GM19438 (cell line): ENCODE measurements around the gene C10orf88.

Experiments
- ATAC-seq: cut with Tn5 transposase; IDR thresholded peaks from one replicate; pipeline ENCODE4 v1.9.1; 2021; ENCODE audit warnings: low read depth; ENCODE audit not compliant: unreplicated experiment

C10orf88 gene, protein sequence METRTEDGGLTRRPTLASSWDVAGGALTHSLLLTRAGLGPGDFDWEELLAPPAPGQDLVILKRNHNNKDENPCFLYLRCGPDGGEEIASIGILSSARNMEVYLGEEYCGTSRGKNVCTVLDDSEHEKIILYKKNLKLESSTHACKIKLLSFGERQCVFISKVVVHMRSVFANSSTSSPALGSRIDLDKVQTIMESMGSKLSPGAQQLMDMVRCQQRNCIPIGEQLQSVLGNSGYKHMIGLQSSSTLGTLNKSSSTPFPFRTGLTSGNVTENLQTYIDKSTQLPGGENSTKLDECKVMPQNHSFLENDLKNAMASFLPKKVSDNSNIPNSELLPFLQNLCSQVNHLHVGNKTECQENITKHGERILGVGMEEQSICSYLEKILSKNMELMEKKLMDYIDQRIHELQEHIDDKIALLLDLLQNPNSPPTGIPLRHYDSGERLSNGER

GRCh38 chr10:122953902-122954730 lies at the start of gene C10orf88:
C10orf88 (minus strand) TSS chr10:122954227; CDS start chr10:122954178, 49 bp downstream.
- ATAC-seq, result peak; percentile 99

DNA sequence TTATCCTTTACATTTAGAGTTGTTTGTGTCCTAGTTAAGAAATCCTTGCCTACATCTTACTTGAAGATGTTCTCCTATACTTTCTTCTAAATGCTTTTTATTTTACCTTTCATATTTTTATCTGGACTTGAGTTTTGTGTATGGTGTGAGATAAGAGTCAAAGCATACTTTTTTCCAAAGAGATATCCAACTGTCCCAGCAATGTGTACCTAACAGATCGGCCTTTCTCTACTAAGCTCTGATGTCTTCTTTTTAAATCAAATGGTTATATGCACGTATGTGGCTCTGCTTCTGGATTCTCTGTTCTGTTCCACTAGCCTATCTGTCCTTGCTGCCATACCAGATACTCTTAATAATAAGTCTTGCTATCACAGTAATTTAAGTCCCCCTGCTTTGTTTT lies 47.3 kb upstream of the C10orf88 start:
- ATAC-seq, result no peak

GRCh38 chr10:123000155-123000554 lies 46.1 kb upstream of the C10orf88 start:
- no peak for ATAC-seq

DNA sequence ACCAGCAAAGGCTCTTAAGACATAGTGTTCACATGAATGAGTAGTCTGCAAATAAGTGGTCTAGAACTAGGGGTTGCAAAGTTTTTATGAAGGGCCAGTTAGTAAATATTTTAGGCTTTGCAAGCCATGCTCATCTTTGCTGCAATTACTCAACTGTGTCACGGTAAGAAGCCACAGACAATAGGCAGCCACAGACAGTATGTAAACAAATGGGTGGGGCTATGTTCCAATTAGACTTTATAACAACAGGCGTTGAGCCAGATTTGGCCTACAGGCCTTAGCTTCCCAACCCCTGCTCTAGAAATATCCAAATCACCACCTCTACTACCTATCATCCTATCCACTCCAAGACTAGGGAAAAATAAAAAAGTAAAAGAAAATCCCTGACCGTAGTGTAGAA lies 45.3 kb upstream of the C10orf88 start:
- ATAC-seq, result no peak

DNA sequence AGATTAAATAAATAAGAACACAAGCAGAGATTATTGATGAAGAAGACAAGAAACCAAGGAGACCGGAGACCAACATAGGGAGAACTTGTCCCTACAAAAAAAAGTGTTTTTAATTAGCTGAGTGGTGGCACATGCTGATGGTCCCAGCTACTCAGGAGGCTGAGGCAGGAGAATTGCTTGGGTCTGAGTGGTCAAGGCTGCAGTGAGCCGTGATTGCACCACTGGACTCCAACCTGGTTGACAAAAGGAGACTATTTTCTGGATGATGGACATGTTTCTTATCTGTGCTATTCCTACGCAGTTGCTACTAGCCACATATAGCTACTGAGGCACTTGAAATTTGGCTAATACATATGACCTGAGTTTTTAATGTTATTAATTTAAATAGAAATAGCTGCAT lies 44.9 kb upstream of the C10orf88 start:
- no peak for ATAC-seq

GRCh38 chr10:122998360-122998917 lies 44.4 kb upstream of the C10orf88 start:
- no peak for ATAC-seq

GRCh38 chr10:122997864-122998263 lies 43.8 kb upstream of the C10orf88 start:
- ATAC-seq, result no peak

- ATAC-seq, result no peak
Observed at GRCh38 chr10:122995936-122996335, 41.9 kb upstream of the C10orf88 start.

- ATAC-seq, result no peak
Observed at GRCh38 chr10:122993797-122994336, 39.8 kb upstream of the C10orf88 start.

- ATAC-seq, result no peak
Observed at GRCh38 chr10:122992031-122992585, 38.1 kb upstream of the C10orf88 start.

DNA sequence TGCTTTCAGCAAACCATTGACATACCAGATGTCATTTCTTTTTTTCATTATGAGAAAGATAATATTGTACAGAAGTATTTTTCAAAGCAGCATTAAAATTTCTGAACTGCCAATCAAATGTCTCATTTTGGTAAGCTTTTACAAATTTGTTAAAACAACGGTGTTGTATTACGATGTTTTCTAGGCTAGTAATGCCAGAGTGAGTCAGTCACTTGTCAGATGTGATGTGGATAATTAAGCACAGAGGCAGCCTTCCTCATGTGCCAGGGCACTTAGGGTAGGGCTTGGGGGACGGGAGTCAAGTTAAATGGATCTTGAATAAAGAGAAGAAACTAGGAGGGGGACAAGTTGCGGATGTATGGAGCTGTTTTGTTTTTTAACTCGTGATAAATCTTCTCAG lies 36.3 kb upstream of the C10orf88 start:
- no peak for ATAC-seq

DNA sequence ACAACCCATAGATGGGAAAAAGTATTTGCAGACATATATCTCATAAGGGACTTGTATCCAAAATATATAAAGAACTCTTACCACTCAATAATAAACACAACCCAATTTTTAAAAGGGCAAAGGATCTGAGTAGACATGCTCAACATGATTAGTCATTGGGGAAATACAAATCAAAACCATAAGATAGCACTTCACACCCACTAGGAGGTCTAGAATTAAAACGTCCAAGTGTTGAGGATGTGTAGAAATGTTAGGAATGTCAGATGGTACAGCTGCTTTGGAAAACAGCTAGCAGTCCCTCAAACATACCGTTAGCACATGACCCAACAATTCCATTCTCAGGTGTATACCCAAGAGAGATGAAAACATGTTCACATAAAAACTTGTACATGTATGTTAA lies 34.5 kb upstream of the C10orf88 start:
- no peak for ATAC-seq

- ATAC-seq, result no peak
Observed at GRCh38 chr10:122986335-122986734, 32.3 kb upstream of the C10orf88 start.

GRCh38 chr10:122984708-122985107 lies 30.7 kb upstream of the C10orf88 start:
- ATAC-seq, result no peak

GRCh38 chr10:122983898-122984297 lies 29.9 kb upstream of the C10orf88 start:
- no peak for ATAC-seq

GRCh38 chr10:122981066-122981464 lies 27.0 kb upstream of the C10orf88 start:
- ATAC-seq, result no peak

GRCh38 chr10:122980209-122981065 lies 26.4 kb upstream of the C10orf88 start, which contains the start of gene PSTK:
PSTK (plus strand) TSS chr10:122980401; CDS start chr10:122980480, 79 bp downstream.
- peak; percentile 96 for ATAC-seq

DNA sequence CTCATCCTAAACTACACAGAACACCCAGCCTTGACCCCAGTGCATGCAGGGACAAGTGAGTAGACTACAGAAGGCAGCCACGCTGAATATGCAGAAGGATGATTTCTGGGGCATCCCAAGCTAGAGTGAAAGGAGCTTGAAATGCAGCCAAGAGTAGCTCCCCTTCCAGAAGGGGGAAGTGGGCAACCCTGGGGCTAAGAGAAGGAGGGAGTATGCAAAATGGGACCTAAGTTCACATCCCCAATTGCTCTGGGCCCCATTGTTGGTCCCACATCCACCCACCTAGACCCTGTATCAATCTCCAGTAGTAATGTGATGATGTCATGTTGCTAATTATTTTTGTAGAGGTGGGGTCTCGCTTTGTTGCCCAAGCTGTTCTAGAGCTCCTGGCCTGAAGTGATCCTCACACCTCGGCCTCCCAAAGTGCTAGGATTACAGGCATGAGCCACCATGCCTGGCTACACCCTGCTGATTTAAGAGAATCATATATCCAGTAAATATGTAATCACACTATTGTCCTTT lies 20.6 kb upstream of the C10orf88 start:
- ATAC-seq, result no peak

DNA sequence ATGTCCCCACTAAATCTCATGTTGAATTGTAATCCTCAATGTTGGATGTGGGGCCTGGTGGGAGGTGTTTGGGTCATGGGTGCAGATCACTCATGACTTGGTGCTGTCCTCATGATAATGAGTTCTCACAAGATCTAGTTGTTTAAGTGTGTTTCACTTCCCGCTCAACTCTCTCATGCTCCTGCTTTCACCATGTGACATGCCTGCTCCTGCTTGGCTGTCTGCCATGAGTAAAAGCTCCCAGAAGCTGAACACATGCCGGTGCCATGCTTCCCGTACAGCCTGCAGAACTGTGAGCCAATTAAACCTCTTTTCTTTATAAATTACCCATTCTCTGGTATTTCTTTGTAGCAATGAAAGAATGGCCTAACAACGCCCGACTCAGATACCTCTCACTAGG lies 20.0 kb upstream of the C10orf88 start:
- no peak for ATAC-seq
